ENCODE data around the gene TMEFF2. TPM values are rescaled to one million over a fixed set of nuclear protein-coding genes. Genes with fewer than 3 reads are reported as not detected.

Gene TMEFF2
- polyA plus RNA-seq, 1 of the 3 experiments (the other 2 are of a cell fraction): 5.4 TPM

DNA sequence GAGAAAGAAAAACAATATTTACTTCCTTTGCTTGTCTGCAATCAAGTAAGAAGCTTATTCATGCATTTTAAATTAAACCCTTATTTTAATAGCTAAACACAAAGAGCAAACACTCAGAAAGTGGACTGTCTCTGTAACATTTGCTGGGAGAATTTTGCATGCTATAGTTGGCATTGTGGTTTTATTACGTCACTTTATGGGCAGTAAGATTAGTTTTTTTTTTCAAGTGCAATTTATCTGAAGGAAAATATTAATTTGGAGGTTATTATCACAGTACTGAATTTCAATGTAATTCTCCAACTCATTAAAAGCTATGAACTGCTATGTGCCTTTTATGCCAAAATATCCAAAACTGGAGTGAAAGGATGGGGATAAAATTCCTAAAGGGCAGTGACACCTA lies 103.3 kb downstream of the TMEFF2 start:
- no peak overlapping the region for H3K9ac ChIP-seq
- no peaks in the 10 kb centered on the region for H3K9me2 ChIP-seq
- H3K36me3 ChIP-seq (replicated peaks in 1 of 2; ENCODE audit: control insufficient read depth in 1 of 2, insufficient read depth in 2 of 2, low read length in 1 of 2): no peaks in the 10 kb centered on the region
- no peak overlapping the region for H2AFZ ChIP-seq (ENCODE audit: low read depth)
- H3K79me2 ChIP-seq (ENCODE audit: insufficient read depth): no peaks in the 10 kb centered on the region
- H3K4me1 ChIP-seq (ENCODE audit: control insufficient read depth in 1 of 2, insufficient read depth in 2 of 2, low read depth in 1 of 2, low read length in 1 of 2): no peaks in the 10 kb centered on the region
- H3K4me3 ChIP-seq (ENCODE audit: low read depth in 2 of 2, low read length in 1 of 2): no peak overlapping the region
- CTCF ChIA-PET: interaction anchor here (0.7 kb wide), 1 partner anchor 100 kb away, joined by 3 read pairs; no protein-coding TSS in a partner anchor
- H3K27ac ChIP-seq (ENCODE audit: low read depth in 2 of 2, low read length in 1 of 2): no peak overlapping the region
- TF ChIP-seq, protein P1, sequence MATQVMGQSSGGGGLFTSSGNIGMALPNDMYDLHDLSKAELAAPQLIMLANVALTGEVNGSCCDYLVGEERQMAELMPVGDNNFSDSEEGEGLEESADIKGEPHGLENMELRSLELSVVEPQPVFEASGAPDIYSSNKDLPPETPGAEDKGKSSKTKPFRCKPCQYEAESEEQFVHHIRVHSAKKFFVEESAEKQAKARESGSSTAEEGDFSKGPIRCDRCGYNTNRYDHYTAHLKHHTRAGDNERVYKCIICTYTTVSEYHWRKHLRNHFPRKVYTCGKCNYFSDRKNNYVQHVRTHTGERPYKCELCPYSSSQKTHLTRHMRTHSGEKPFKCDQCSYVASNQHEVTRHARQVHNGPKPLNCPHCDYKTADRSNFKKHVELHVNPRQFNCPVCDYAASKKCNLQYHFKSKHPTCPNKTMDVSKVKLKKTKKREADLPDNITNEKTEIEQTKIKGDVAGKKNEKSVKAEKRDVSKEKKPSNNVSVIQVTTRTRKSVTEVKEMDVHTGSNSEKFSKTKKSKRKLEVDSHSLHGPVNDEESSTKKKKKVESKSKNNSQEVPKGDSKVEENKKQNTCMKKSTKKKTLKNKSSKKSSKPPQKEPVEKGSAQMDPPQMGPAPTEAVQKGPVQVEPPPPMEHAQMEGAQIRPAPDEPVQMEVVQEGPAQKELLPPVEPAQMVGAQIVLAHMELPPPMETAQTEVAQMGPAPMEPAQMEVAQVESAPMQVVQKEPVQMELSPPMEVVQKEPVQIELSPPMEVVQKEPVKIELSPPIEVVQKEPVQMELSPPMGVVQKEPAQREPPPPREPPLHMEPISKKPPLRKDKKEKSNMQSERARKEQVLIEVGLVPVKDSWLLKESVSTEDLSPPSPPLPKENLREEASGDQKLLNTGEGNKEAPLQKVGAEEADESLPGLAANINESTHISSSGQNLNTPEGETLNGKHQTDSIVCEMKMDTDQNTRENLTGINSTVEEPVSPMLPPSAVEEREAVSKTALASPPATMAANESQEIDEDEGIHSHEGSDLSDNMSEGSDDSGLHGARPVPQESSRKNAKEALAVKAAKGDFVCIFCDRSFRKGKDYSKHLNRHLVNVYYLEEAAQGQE (IDR thresholded peaks at IDR 0.05; ENCODE audit: low read depth, low read length): no peak
- TF ChIP-seq SIN3A (IDR thresholded peaks at IDR 0.05; ENCODE audit: borderline replicate concordance, low read depth, low read length): no peak
- no peak for DNase-seq
- WGBS (ENCODE audit: low lambda C conversion rate): 79% methylated on average over 1 of the region's 1 CpG
- no peaks in the 10 kb centered on the region for H3F3A ChIP-seq (replicated peaks; ENCODE audit: insufficient read depth)
- POLR2A ChIA-PET: no interaction called here
- no peaks in the 10 kb centered on the region for H4K20me1 ChIP-seq (ENCODE audit: insufficient read depth)
- no peaks in the 10 kb centered on the region for H3K27me3 ChIP-seq (ENCODE audit: insufficient read depth)
- no peaks in the 10 kb centered on the region for H3K9me3 ChIP-seq
- no peak overlapping the region for H3K4me2 ChIP-seq

DNA sequence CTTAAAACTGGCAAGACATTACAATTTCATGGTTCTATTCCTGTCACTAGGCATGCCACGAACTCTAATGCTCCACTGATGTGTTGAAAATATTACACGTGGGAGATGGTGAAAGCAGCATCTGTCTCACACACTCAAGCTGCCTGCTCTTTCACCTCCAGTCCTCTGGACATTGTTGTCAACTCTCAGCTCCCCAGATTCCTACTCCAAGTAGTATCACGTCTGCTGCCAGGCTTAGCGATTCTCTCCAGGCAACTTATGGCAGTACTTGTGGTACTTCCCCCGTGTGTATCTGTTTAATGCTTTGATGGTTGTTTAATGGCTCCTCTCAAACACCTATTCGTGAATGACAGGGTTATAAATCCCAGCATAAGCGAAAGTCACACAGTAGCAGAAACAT lies 103.8 kb downstream of the TMEFF2 start:
- Histone ChIP-seq H3K36me3 (replicated peaks in 1 of 2; ENCODE audit: control insufficient read depth in 1 of 2, insufficient read depth in 2 of 2, low read length in 1 of 2) (no peaks in the 10 kb centered on the region), H3K9me3 (no peaks in the 10 kb centered on the region), H3K9me2 (no peaks in the 10 kb centered on the region), H3K27me3 (ENCODE audit: insufficient read depth) (no peaks in the 10 kb centered on the region), H3K4me2 (no peak overlapping the region), H3F3A (replicated peaks; ENCODE audit: insufficient read depth) (no peaks in the 10 kb centered on the region), H3K27ac (ENCODE audit: low read depth in 2 of 2, low read length in 1 of 2) (no peak overlapping the region), H3K4me1 (ENCODE audit: control insufficient read depth in 1 of 2, insufficient read depth in 2 of 2, low read depth in 1 of 2, low read length in 1 of 2) (no peaks in the 10 kb centered on the region), H4K20me1 (ENCODE audit: insufficient read depth) (no peaks in the 10 kb centered on the region), H3K79me2 (ENCODE audit: insufficient read depth) (no peaks in the 10 kb centered on the region), H3K9ac (no peak overlapping the region), H2AFZ (ENCODE audit: low read depth) (no peak overlapping the region), H3K4me3 (ENCODE audit: low read depth in 2 of 2, low read length in 1 of 2) (no peak overlapping the region)
- TF ChIP-seq TEAD4 (IDR thresholded peaks at IDR 0.05; ENCODE audit: borderline replicate concordance, insufficient read depth) (no peak), NFIC (IDR thresholded peaks at IDR 0.05; ENCODE audit: borderline replicate concordance) (no peak), EZH2phosphoT487 (IDR thresholded peaks at IDR 0.05; ENCODE audit: borderline replicate concordance, low read depth) (no peak), RFX5 (IDR thresholded peaks at IDR 0.05; ENCODE audit: low read length) (no peak), YY1 (IDR thresholded peaks at IDR 0.05; ENCODE audit: low read depth) (no peak), MXI1 (IDR thresholded peaks at IDR 0.05; ENCODE audit: low read depth, low read length) (no peak), SMC3 (IDR thresholded peaks at IDR 0.05; ENCODE audit: low read depth, low read length) (no peak), RXRA (IDR thresholded peaks at IDR 0.05; ENCODE audit: borderline replicate concordance, low read depth) (no peak), EP300 (IDR thresholded peaks at IDR 0.05; ENCODE audit: borderline replicate concordance in 1 of 2, low read depth in 1 of 2, low read length in 1 of 2) (no peak), GABPA (IDR thresholded peaks at IDR 0.05; ENCODE audit: low read depth) (no peak), CHD2 (IDR thresholded peaks at IDR 0.05; ENCODE audit: low read length, partially characterized antibody) (no peak), POLR2AphosphoS5 (IDR thresholded peaks at IDR 0.05; ENCODE audit: low read depth, low read length) (no peak)
- TF ChIP-seq, protein P2, sequence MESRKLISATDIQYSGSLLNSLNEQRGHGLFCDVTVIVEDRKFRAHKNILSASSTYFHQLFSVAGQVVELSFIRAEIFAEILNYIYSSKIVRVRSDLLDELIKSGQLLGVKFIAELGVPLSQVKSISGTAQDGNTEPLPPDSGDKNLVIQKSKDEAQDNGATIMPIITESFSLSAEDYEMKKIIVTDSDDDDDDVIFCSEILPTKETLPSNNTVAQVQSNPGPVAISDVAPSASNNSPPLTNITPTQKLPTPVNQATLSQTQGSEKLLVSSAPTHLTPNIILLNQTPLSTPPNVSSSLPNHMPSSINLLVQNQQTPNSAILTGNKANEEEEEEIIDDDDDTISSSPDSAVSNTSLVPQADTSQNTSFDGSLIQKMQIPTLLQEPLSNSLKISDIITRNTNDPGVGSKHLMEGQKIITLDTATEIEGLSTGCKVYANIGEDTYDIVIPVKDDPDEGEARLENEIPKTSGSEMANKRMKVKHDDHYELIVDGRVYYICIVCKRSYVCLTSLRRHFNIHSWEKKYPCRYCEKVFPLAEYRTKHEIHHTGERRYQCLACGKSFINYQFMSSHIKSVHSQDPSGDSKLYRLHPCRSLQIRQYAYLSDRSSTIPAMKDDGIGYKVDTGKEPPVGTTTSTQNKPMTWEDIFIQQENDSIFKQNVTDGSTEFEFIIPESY (IDR thresholded peaks at IDR 0.05; ENCODE audit: borderline replicate concordance, low read depth): no peak
- TF ChIP-seq, protein P3, sequence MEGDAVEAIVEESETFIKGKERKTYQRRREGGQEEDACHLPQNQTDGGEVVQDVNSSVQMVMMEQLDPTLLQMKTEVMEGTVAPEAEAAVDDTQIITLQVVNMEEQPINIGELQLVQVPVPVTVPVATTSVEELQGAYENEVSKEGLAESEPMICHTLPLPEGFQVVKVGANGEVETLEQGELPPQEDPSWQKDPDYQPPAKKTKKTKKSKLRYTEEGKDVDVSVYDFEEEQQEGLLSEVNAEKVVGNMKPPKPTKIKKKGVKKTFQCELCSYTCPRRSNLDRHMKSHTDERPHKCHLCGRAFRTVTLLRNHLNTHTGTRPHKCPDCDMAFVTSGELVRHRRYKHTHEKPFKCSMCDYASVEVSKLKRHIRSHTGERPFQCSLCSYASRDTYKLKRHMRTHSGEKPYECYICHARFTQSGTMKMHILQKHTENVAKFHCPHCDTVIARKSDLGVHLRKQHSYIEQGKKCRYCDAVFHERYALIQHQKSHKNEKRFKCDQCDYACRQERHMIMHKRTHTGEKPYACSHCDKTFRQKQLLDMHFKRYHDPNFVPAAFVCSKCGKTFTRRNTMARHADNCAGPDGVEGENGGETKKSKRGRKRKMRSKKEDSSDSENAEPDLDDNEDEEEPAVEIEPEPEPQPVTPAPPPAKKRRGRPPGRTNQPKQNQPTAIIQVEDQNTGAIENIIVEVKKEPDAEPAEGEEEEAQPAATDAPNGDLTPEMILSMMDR (IDR thresholded peaks at IDR 0.05): no peak
- TF ChIP-seq, protein P4, sequence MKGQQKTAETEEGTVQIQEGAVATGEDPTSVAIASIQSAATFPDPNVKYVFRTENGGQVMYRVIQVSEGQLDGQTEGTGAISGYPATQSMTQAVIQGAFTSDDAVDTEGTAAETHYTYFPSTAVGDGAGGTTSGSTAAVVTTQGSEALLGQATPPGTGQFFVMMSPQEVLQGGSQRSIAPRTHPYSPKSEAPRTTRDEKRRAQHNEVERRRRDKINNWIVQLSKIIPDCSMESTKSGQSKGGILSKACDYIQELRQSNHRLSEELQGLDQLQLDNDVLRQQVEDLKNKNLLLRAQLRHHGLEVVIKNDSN (IDR thresholded peaks at IDR 0.05; ENCODE audit: borderline replicate concordance, low read depth): no peak
- ChIA-PET CTCF (interaction anchor here (0.6 to 0.7 kb wide), 2 partner anchors 23 to 99 kb away, joined by 3 read pairs; no protein-coding TSS in a partner anchor), POLR2A (no interaction called here)
- 71% methylated on average over 7 of the region's 7 CpGs for WGBS (ENCODE audit: low lambda C conversion rate)
- DNase-seq: no peak
